HEK293 (cell line): ENCODE results near the gene DSG3.

ENCODE experiments used
- CTCF ChIP-seq: fragments of 450-650 bp; formaldehyde crosslinking; IDR thresholded peaks from 2 replicates; pipeline ENCODE4 v1.5.1; 2016; ENCODE audit warnings: missing biosample characterization, missing genetic modification characterization
- EGR2 ChIP-seq: fragments of 450-650 bp; formaldehyde crosslinking; IDR thresholded peaks from 2 replicates; pipeline ENCODE4 v1.5.1; 2016; ENCODE audit warnings: low read depth, missing biosample characterization, missing genetic modification characterization
- REST ChIP-seq: fragments of 450-650 bp; formaldehyde crosslinking; IDR thresholded peaks from 2 replicates; pipeline ENCODE4 v1.5.1; 2016; ENCODE audit warnings: missing biosample characterization, missing genetic modification characterization
- YY2 ChIP-seq: fragments of 450-650 bp; formaldehyde crosslinking; IDR thresholded peaks from 2 replicates; pipeline ENCODE4 v1.5.1; 2016; ENCODE audit warnings: missing biosample characterization, missing genetic modification characterization
- ZFHX2 ChIP-seq: fragments of 450-650 bp; formaldehyde crosslinking; conservative IDR thresholded peaks from 2 replicates; pipeline ENCODE4 v1.5.1; 2016; ENCODE audit warnings: missing biosample characterization, missing genetic modification characterization
- ZNF121 ChIP-seq: fragments of 450-650 bp; formaldehyde crosslinking; IDR thresholded peaks from 2 replicates; pipeline ENCODE4 v1.5.1; 2016; ENCODE audit warnings: missing biosample characterization, missing genetic modification characterization
- ZNF132 ChIP-seq: fragments of 450-650 bp; formaldehyde crosslinking; IDR thresholded peaks from 2 replicates; pipeline ENCODE4 v1.5.1; 2017; ENCODE audit warnings: missing biosample characterization, missing genetic modification characterization, borderline replicate concordance
- ZNF174 ChIP-seq: fragments of 450-650 bp; formaldehyde crosslinking; IDR thresholded peaks from 2 replicates; pipeline ENCODE4 v1.5.0; 2017; ENCODE audit warnings: missing biosample characterization, mild to moderate bottlenecking, missing genetic modification characterization
- ZNF248 ChIP-seq: fragments of 450-650 bp; formaldehyde crosslinking; IDR thresholded peaks from 2 replicates; pipeline ENCODE4 v1.5.1; 2017; ENCODE audit warnings: missing biosample characterization, missing genetic modification characterization
- TF ChIP-seq, protein P1 (sequence below): fragments of 450-650 bp; formaldehyde crosslinking; IDR thresholded peaks from 2 replicates; pipeline ENCODE4 v1.5.1; 2016; ENCODE audit warnings: missing biosample characterization, missing genetic modification characterization, low read depth
- TF ChIP-seq, protein P2 (sequence below): fragments of 450-650 bp; formaldehyde crosslinking; IDR thresholded peaks from 2 replicates; pipeline ENCODE4 v1.5.1; 2016; ENCODE audit warnings: missing biosample characterization, missing genetic modification characterization

DNA sequence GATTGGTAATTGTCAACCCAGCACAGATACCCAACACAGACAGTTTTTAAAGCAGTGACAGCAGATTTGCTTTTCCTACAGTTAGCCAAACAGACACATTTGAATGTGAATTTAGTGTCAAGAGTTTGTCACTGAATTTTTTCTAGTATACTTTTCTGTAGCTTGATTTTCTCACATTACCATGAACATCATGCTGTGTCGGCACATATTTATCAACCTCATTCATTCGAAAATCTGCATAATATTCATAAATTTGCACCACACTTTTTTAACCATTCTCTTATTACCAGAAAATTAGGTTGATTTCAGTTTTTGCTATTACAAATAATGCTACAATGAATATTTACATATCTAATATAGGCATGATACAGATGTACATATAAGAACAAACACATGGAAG, 27.0 kb upstream of the DSG3 start:
- TF ChIP-seq, protein P1, sequence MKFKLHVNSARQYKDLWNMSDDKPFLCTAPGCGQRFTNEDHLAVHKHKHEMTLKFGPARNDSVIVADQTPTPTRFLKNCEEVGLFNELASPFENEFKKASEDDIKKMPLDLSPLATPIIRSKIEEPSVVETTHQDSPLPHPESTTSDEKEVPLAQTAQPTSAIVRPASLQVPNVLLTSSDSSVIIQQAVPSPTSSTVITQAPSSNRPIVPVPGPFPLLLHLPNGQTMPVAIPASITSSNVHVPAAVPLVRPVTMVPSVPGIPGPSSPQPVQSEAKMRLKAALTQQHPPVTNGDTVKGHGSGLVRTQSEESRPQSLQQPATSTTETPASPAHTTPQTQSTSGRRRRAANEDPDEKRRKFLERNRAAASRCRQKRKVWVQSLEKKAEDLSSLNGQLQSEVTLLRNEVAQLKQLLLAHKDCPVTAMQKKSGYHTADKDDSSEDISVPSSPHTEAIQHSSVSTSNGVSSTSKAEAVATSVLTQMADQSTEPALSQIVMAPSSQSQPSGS (tag by site-specific recombination), result no peak
- TF ChIP-seq, protein P2, sequence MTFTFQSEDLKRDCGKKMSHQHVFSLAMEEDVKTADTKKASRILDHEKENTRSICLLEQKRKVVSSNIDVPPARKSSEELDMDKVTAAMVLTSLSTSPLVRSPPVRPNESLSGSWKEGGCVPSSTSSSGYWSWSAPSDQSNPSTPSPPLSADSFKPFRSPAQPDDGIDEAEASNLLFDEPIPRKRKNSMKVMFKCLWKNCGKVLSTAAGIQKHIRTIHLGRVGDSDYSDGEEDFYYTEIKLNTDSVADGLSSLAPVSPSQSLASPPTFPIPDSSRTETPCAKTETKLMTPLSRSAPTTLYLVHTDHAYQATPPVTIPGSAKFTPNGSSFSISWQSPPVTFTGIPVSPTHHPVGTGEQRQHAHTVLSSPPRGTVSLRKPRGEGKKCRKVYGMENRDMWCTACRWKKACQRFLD (tag by site-specific recombination), result no peak
- TF ChIP-seq CTCF (tag by site-specific recombination) (no peak), REST (tag by site-specific recombination) (no peak), ZNF248 (no peak), EGR2 (no peak), ZFHX2 (tag by site-specific recombination) (no peak), YY2 (no peak), ZNF174 (no peak), ZNF121 (tag by site-specific recombination) (no peak), ZNF132 (tag by site-specific recombination) (no peak)
